HG02840 (cell line): ENCODE results near the gene ZNF697.
"Not testable (repeated sequence)": the region's sequence is repeated elsewhere in the genome, so short reads cannot be mapped to it uniquely, and the experiment has no call there.

Source experiments
- ATAC-seq: cut with Tn5 transposase; IDR thresholded peaks from one replicate; pipeline ENCODE4 v1.9.1; 2021; ENCODE audit warnings: mild to moderate bottlenecking, moderate library complexity, moderate number of reproducible peaks; ENCODE audit not compliant: unreplicated experiment, low FRiP score

ZNF697 gene

DNA sequence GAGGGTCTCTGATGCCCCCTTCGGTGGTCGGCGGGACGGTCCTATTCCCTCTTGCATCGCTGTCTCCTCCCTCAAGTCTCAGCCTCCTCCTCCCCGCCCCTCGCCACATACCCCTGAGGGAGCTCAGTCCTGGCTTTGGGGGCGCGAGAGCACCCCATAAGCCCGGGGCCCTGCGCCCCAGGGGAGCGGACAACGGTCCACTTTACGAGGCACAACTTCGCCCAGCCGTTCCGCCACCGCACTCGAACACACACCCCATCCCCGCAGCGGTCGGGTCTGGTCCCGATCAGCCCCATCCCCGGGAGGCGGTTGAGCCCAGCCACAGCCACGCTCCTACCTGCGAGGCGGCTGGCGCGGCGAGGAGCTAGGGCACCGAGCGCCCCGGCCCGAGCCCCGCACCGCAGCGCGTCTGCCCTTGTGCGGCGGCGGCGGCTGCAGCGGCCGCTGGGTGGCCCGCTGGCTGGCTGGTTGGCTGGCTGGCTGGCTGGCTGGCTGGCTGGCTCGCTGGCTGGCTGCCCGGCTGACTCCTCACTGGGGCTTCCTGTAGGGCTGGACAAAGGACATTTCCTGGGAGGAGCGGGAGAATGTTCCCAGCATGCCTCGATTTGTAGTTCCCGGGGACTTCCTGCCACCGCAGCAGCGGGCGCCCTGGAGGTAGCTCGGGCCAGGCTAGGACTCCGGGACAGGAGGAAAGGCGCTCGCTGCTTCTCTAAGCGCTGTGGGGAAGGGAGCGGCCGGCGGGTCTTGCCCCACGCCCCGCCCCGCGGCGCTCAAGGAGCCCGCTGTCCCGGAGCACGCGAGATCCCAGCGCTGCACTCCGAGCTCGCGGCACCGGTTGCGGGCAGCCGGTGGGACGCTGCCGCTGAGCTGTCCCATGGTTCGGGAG, at the start of gene ZNF697:
Gene ZNF697 (minus strand): TSS at position 533 of the 886 bp plus-strand sequence. CDS start 22,166 bp downstream, outside the sequence.
- peak; percentile 57 for ATAC-seq

DNA sequence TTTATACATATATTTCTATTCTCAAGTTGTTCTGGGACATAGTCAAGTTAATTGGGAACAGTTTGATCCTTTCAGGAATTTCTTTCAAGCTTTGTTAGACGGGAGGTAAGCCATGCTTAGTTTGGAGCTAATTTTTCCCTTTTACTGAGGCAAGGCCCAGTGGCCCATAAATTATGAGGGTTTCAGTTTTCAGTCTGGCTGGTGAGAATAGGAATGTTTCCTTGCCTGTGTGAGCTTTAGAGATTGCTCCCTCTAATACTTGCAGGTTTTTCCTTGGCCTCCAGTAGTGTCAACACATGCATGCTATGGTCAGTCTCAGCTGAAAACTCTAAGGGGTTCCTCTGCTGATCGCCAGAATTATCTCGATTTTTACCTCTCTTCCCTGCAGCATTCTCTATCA, 49.5 kb upstream of the ZNF697 start:
- no peak for ATAC-seq

DNA sequence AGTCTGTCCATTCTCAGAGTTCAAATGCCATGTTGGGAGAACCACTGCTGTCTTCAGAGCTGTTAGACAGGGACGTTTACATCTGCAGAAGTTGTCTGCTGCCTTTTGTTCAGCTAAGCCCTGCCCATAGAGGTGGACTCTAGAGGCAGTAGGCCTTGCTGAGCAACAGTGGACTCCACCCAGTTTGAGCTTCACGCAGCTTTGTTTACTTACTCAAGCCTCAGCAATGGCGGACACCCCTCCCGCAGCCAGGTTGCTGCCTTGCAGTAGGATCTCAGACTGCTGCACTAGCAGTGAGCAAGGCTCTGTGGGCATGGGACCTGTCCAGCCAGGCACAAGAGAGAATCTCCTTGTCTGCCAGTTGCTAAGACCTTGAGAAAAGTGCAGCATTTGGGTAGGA, 48.8 kb upstream of the ZNF697 start:
- not testable (repeated sequence) for ATAC-seq

DNA sequence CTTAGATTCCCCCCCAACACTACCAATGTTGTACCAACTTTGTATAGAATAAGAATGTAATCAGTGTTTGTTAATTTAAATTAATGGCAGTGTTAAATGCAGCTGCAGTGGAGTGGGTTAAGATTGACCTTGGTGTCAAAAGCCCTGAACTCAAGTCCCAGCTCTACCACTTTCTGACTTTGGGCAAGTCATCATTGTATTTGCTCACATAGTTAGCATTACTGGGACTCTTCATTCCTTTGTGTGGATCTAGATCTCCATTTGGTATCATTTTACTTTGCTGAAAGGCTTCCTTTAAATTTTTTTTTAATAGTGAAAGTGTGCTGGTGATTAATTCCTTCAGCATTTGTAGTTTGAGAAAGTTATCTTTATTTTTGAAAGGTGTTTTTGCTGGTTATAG, 41.4 kb upstream of the ZNF697 start:
- ATAC-seq: no peak

DNA sequence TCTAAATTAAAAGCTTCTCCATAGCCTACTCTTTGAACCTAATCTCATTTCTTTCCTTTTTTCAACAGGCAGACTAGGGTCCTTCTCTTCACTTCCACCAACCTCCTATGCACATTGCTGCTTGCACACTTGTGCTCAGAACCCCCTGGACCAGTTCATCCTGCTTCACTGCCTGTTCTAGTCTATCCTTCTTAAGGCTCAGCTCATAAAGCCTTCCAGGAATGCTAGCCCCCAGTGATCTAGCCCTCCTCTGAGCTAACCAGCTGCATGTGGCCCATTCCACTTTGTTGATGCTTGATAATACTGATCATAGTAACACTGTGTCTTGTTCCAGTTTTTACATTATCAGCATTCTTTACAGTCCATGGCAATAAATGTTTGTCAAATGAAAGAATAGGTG, 40.7 kb upstream of the ZNF697 start:
- no peak for ATAC-seq

DNA sequence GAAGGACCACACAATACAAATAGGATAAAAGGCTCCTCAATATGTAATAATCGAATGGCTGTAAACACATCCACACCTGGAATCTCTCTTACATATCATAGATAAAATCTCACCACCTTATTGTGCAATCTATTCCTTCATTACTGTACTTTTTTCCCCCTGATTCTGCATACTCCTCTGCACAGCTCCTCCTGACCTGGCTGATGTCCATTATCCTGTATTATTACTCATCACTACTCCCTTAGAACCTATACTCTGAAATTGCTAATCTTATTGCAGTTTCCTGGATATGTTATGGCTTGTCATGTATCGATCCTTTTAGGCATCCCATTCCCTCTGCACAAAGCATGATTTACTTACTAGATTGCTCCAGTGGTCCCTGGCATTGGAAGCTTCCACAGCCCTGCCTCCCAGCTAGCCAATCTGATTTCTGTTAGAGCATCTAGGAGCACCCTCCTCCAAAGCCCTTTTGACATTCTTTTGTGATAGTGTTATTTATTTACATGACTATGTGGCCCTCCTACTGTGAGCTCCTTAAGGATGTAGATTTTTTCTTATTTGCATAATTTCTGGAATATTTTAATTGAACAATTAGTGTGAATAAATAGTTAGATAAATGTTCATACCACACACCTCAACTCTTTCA, 39.5 kb upstream of the ZNF697 start:
- no peak for ATAC-seq

DNA sequence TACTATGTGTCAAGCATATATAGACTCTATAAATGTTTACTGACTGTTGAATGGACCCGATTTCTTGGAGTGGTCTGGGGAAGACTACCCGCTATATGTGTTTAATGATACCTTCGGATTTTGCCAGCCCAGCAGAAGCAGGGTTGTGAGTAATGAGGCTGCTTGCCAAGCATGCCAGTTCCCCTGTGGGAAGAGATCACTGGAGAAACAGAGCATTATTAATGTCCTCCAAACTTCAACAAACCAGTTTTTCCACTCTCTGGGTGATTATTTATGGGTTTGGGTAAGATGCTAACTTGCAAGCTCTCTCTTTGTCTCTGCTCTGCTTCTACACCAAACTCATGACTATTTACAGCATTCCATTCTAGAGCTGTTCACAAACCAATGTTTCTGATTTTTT, 38.6 kb upstream of the ZNF697 start:
- no peak for ATAC-seq

DNA sequence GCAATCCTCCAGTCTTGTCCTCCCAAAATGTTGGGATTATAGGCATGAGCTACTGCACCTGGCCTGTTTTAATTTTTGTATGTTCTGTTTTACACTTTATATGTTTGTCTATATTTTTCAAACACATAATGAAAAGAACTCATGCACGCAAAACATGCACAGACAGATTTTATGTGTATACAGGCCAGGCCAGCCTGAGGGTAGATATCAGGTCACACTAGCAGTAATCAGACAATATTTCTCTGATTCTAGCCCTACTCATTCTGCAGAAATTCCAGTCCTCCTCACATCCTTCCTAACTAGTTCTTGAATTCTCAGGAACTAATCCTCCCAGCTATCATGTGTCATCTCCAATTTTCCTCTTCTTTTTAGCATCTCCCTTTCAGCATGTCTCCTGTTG, 35.8 kb upstream of the ZNF697 start:
- no peak for ATAC-seq

DNA sequence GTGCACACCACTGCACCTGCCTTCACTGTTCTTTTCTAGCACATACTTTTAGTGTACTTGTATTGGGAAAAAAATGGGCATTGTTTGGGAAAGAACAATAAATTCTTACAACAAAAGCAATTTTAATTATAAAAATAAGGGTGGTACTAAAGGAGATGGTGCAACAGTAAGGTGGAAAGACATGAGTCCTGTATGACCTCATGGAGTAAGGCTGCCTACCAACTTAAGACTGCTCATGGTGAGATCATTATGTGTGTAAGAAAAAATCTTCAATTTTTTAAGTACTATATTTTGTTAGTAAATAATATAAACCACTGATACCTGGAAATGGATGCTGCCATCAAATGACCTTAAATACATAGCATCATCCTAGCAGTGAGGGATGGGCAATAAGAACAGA, 34.1 kb upstream of the ZNF697 start:
- no peak for ATAC-seq

DNA sequence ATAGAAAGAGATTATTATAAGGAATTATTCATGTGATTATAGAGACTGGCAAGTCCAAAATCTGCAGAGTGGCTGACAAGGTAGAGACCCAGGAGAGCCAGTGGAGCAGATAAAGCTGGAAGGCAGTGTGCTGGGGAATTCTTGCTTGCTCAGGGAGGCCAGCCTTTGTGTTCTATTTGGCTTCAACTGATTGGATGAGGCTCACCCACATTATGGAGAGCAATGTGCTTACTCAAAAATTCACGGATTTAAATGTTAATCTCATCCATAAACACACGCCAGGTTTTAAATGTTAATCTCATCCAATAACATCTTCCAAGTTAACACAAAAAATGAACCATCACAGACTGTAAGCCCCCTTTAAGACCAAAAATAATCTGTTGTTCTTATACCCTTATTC, 33.5 kb upstream of the ZNF697 start:
- no peak for ATAC-seq

DNA sequence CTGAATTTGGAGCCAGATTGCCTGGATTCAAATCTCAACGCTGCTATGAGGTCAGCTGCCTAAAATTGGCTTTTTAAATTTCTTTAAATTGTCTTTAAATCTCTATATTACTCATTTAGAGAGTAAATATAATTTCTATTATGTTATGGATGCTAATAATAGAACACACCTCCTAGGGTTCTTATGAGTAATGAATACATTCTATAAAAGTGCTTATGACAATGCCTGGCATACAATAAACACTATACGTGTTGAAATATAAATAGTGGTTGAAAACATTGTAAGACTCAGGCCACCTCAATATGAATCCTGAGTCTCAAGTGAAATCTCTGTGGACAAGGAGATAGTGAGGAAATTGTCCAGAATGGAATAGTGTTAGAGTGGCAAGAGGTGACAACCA, 32.7 kb upstream of the ZNF697 start:
- ATAC-seq: no peak

DNA sequence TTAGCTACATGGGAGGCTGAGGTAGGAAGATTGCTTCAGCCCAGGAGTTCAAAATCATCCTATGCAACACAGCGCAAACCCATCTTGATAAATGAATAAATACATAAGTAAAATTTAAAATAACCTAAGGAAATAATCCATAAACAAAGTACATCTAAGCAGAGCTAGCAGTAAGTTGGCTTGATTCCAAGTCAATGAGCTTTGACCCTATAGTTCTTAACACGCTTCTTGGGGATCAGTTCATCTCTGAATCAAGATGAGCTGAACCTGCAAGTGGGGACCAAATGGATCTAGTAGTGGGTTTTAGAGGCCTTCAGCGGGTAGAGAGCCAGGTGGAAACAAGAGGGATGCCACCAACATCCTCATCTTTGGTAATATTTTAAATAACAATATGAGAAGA, 32.1 kb upstream of the ZNF697 start:
- ATAC-seq: no peak

DNA sequence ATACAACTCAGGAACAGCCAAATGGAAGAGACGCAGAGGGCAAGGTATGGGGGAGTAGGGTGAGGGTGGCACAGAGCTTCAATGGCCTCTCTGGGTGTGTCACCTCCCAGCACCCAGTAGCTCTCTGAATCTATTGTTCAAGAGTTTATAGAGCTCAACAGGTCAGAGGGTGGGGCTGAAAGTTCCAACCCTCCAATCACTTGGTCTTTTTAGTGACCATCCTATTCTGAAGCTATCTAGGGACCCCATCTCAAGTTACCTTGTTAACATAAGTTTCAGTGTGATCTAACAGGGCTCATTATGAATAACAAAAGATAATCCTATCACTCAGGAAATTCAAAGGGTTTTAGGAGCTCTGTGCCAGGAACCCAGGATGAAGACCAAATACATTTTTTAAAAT, 31.2 kb upstream of the ZNF697 start:
- ATAC-seq: no peak

DNA sequence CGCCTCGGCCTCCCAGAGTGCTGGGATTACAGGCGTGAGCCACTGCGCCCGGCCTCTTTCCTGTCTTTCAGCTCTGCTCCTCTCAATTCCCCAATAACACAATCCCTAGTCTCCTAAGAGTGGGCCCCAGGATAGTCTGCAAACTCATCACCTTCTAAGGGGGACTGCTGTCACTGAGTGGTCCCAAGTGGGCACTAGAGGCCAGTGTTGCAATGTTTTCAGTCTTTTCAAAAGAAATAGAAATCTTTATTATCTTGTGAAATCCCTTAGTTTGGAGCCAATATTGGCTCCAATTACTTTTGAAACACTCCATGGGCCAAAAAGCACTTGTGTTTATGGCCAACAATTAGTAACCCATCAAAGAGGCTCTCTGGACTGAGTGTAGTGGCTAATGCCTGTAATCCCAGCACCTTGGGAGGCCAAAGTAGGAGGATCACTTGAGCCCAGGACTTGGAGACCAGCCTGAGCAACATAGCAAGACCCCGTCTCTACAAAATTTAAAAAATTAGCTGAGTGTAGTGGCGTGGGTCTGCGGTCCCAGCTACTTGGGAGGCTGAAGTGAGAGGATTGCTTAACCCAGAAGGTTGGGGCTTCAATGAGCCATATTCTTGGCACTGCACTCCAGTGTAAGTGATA, 28.6 kb upstream of the ZNF697 start:
- no peak for ATAC-seq

DNA sequence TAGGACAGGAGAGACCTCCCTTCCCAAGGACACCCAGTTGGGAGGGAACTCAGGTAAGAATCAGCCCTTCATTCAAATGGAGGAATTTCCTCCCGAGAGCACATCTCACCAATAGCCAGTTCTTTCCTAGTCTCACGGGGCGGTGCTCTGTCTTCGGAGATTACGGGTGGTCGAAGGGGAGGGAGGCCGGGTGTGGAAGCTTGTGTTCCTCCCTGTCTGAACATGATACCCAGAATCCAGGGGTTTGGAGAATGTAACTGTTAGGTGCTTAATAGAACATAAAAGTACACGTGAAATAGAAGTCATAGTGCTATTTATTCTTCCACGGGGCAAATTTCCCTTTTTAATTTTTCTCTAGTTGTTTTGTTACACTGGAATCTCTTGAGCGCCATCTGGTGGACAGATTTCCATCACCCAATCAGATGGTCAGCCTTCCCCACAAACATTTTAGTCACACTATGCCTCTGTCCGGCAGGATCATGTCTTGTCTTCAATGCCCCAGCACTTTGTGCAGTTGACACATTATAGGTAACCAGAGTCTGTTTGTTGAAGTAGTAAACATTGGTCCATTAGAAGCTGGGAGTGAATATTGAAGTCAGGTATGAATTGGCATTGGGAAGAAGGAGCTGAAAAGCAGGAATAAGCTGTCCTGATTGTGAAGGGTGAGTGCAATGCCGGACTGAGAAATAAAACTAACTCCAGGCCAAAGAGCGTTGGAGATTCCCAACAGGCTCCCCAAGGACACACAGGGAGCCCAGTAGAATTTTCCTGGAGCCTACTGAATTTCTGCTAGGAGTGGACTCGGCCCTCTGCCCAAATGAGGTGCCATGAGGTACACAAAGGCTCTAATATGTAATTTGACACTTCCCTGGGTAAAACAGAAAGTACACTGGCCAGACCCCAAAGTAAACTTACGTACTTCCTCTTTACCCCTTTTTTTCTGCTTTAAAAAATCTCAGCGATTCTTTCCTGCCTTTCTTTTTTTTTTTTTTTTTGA, 27.6 kb upstream of the ZNF697 start:
- ATAC-seq: peak; percentile 72

DNA sequence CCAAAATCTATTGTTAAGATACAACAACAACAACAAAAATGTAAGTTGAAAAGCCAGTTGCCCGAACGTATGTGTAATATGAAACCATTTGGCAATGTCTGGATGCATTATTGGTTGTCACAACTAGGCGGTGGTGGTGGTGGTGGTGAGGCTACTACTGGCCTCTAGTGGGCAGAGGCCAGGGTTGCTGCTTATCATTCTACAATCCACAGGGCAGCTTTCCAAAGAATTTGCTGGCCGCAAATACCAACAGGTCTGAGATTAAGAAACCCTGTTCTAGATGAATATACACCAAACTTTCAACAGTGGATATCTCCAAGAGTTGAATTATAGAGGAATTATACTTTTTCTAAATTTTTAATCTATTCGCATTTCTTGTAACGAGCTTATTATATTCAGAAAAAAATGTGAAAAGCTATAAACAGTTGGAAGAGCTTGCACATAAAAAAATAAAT, 26.8 kb upstream of the ZNF697 start:
- ATAC-seq: no peak

DNA sequence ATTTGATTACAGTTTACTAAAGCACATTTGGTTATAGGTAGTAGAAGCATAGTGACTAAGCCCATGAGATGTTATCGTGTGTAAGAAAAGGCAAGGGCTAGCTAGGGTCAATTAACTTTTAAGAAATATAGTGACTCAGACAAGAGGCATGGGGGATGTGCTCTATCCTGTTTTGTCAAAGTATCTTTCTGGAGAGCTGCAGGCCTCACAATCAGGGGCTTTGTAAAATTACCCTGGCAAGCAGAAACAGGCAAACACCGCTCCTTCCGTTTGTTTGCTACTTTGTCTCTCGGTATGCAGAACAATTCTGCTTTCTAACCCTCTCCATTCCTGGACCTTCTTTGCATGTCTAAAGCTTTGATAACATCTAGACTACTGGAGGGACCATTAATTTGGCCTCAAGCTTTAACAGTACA, 26.1 kb upstream of the ZNF697 start:
- no peak for ATAC-seq

DNA sequence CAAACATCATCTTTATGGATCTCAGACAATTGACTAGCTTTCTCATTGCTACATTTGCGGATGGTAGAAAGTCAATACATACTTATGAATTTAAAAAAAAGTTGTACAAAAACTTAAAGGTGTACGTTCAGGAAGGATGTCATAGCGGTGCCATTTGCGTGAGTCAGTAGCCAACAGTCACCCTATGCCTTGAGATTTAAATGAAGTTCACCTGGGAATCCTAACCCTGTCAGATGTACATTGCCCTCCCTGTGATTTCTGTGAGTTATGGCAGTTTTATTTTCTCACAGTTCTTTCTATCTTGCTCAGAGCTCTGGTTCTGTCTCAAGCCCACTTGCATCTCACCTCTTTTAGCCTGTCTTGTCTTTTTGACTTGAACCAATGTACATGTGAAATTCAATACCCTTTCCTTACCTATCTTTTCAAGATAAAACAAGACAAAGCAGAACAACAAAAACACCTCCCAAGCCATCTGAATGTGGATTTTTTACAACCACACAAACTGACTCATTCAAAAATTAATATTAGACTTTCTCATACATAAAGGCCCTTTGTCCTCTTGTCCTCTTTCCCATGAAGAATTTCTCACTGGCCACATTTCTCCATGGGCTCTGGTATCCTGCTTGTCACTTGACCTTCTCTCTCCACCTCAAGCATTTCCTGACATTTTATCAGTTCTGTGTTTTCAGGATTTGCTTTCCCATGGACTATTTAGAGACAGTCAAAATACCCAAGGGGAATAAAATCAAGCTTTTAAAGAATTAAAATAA, 25.3 kb upstream of the ZNF697 start:
- ATAC-seq: no peak

DNA sequence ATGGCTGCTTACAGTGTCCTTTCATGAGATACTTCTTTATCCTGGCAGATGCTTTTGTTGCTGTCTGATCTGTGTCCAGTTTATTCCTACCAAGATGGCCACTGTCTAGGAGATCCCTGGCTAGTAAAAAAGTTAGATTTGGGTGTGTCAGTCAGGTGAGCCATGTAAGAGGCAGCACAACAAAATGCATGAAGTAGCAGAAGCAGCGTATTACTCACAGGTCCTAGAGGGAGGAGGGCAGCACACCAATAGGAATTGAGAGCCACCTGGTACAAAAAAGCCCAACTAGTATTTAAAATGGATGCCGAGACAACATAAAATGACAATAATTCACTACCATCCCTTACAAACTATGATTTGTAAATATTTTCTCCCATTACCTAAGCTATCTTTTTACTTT, 22.8 kb upstream of the ZNF697 start:
- ATAC-seq: no peak
